Measurements from ENCODE around the gene ACBD6.

ACBD6 gene

DNA sequence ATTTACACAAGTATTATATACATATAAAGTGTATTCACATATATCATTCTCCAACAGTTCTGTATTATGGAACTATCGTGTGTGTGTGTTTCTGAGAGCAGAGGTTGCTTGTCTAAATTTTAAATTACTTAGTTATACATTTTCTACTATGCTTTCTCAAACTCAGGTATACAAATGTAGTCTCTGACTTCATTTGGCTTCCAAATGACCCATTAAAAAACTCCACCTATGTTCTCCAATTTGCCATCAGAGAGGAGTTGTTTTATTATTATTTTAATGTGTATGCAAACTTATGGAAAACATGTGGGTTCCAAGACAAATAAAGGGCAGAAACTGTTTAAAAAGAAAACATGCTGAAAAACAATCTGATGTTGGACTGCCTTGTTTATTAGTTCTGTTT is 131.8 kb downstream of the ACBD6 start:
- DNase-seq (ENCODE audit: low read depth in 2 of 2), result no peak

DNA sequence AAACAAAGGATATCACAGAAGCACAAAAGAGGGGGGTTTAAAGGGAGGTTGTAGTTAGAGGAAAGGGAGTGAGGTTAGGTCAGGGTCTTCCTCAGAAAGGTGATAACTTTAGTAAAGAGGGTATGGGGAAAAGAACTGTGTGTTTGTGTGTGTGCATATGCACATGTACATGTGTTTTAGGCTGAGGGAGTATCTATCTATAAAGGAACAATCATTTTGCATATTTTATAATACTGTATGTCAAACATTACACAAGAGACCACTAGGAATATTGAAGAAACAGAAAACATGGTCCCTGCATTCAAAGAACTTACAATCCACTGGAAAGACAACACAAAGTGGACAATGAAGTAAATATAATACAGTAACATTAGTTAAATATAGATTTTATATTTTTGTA is 132.2 kb downstream of the ACBD6 start:
- DNase-seq (ENCODE audit: low read depth in 2 of 2), result no peak

DNA sequence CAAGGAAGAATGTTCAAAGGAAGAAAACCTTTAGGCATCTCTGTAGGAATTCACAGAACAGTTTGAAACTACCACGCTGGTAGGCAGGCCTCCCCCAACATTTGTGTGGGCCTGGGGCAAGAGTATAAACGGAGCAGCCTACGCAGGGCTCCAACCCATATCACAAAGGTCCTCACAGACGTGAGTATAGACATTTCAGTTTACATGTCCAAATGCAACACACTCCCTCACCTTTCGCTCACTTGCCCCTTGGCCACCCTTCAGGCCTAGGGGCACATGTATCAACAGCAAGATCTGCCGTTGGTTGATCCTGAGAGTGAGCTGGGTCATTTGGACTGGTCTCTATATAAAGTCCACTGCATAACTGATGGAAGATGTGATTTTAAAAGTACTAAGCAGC is 133.3 kb downstream of the ACBD6 start:
- DNase-seq (ENCODE audit: low read depth in 2 of 2), result no peak

DNA sequence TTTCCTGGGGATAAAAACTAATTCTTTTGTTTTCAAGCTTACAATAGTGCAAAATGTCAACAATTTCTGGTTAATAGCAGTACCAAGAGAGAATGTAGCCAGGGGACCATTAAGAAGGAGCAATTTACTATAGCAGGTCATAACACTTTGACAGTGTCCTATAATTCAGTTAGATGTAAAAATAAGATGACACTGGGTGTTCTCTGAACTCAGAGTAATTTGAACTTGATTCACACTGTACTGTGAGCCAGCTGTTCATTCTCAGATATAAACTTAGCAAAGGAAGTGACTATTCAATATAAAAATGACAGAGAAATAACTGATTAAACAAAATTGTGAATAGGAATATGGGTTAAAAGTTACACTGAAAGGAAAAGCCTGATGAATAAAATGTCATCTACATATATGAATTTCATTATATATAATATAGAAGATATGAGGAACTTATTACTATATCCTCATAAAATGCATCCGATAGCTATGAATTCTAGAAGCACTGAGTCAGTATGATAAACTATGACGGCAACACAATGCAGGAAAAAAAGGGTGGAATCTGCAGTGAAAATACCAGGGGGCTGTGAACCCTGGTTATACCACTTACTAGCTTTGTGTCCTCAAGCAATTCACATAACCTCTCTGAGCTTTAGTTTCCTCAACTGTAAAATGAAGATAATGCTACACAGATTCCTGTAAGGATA is 135.9 kb downstream of the ACBD6 start:
- DNase-seq (ENCODE audit: low read depth in 2 of 2), result no peak

DNA sequence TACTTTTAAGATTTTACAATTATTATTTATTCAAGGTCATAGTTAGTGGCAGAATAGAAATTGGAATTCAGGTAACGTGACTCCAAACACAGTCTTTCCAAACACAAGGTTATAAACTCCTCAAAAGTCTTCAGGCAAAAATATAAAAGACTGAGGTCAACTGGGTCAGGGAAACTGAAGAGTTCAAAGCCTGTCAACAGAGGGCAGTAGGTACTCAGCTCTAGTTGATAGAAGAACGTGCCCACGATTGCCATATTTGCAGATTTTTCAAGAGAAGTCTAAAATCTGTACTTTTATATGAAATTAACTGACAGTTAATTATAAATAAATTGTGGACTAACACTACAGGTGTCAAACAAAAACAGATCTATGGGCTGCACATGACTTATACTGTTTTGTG is 137.3 kb downstream of the ACBD6 start:
- no peak for DNase-seq (ENCODE audit: low read depth in 2 of 2)

DNA sequence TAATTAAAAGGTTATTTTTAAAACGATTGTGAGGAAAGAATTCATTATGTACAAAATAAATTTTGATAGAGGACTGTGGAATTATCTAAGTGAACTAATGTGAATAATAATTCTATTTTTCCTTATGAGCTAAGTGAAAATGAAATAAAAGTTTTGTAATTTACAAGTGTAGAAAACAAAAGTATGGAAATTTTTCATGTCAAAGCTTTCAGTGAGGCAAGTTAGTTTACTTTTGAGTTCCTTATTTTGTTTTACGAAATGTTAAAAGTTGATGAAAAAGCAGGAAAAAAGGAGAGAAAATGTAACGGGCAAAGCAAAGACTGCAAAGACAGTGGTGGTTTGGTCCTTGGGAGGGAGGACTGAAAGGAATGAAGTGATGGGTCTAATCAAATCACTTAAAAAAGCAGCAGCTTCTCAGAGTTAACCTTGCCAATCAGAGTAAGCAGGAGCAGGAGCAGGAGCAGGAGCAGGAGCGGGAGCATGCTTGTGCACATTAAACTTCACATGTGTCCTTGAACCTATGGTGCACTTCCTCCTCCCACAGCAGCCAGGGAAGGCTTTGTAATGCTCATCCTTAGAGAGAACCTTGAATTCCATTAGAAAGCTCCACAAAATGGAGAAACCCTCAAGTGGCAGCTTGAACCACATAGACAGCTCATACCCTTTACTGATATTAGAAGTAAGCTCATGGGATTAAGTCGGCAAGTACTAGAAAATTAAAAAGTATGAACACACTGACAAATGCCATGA is 139.0 kb downstream of the ACBD6 start:
- no peak for DNase-seq (ENCODE audit: low read depth in 2 of 2)

DNA sequence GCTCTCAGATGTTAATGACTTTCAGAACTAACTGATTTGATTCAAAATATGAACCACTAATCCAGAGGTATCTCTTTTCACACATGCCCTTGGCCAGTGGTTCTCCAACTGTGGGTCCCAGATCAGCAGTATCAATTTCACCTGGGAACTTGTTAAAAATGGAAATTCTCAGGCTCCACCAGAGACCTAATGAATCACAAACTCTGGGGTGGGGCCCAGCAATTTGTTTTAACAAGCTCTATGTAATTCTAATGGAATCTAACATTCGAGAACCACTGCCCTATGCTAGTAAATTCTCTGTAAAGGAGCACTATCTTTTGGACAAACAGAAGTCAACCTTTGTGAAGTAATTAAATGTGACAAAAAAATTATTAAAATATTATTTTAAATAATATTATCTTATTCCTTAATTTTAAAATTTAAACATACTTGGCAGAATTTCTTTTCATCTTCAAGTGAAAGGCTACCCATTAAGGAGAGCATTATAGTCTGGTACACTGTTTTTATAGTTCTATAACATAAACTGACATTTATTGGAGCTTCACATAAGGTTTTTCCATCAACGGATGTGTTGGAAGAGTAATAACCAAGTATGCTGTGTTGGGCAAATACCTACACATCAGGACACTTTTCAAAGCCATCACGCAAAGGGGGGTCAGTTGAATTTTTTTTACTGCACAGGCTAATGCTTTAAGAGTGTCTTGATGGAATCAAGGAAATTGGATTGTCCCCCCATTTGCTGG is 141.9 kb downstream of the ACBD6 start:
- no peak for DNase-seq (ENCODE audit: low read depth in 2 of 2)

DNA sequence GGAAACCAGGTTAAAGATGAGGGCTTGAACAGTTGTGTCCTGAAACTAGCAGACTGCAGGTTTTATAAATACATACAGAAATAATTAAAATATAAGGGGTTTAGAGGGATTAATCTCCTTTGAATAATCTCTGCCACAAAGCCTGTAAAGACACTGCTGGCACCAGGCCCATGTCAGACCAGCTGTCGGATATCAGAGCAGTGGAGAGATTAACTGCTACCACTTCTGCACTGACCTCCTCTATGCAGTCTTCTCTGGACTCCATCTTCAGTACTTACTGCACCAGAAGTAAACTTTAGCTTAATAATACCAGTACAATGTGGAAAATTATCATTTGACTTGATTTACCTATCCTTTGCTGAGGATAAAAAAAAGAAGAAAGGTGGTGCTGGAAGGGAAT is 143.7 kb downstream of the ACBD6 start:
- DNase-seq (ENCODE audit: low read depth in 2 of 2), result no peak

DNA sequence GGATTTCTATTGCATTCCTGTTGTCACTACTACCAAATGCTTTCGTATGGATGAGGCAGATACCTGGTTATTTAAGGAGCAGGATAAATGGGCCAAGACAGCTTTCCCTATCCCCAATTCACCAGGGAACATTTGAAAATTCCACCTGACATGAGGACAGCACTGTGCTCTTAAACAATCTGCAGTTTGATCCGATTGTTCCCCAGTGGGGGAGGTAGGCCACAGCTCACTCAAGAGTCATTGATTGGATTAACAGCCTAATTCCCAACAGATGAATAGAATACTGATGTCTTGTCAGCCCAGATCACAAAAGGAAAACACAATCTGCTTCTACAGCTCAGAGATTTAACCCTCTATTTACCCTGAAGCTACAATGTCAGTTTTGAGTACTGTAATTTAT is 148.4 kb downstream of the ACBD6 start:
- no peak for DNase-seq (ENCODE audit: low read depth in 2 of 2)

DNA sequence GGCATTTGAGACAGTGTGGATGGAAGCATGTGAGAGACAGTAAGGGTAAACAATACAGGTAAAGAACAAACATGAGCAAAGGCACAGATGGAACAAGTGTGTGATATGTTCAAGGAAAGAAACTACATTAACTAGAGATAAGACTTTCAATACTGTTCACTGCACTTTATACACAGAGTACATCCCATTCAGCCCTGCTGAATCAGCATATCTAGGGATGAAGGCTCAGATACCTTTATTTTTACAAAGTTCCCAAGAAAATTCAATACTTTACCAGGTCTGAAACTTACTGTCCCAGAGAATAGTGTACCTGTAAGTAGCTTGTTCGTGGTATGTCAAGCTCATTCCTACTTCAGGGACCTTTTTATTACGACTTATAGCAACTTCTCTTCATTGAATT is 149.8 kb downstream of the ACBD6 start:
- no peak for DNase-seq (ENCODE audit: low read depth in 2 of 2)

DNA sequence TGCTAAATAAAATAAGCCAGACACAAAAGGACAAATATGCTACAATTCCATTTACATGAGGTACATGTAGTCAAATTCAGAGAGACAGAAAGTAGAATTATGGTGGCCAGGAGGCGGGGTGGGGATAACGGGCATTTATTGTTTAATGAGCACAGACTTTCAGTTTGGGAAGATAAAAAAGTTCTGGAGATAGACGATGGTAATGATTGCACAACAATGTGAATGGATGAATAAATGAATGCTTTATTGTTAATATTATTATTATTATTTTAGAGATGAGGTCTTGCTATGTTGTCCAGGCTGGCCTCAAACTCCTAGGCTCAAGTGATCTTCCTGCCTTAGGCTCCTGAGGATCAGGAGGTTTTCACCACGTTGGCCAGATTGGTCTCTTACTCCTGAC is 150.4 kb downstream of the ACBD6 start:
- DNase-seq (ENCODE audit: low read depth in 2 of 2), result no peak

DNA sequence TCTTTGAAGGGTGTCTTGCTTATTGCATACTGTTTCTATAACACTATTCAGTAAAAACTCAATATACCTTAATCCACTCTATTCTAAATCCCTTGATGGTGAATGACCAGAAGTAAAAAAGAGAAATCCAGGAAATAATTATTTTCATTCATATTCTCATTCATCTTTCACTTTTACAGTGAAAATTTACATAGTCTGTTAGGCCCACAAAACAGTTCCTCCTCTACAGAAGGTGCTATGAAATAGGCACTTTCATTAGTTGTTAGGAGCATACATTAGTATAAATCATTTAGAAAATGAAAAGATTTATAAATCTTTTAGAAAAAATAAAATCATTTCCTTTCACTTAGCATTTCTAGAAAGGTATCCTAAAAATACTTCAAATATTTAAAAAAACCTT is 157.2 kb downstream of the ACBD6 start:
- no peak for DNase-seq (ENCODE audit: low read depth in 2 of 2)

DNA sequence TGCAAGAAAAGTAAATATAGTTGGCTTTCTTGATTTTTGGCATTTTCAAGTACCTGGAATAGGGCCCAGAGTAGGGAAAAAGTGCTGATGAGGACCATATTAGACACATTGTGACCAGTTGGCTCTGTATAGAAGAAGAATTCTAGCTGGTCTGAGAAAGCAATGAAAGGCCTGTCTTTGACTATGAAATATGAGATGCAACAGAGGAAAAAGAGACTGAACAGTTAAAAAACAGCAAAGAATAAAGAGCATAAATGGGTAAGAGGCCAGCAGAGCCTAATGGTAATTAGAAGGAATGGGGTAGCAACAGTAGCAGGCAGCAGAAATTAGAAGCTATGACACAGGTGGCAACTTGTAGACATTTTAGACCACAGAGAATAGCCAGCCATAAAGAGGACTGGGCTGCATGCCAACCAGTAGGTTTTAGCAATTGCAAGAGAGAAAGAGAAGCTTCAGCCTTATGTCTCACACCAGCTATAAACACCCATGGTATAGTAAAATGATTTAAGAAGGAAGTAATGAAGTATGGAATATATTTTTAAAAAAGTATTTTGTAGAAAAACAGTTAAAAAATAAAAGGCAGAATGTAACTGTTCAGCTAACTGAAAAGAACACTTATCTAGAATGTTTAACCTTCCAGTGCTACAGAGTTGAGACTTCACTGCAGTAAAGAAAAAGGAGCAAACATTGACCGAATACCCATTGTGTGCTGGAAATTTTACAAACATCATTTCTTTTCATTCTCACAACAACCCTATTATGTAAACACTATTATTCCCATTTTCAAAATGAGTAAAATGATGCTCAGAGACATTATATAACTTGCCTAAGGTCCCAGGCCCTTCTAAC is 158.2 kb downstream of the ACBD6 start:
- DNase-seq (ENCODE audit: low read depth in 2 of 2), result no peak

DNA sequence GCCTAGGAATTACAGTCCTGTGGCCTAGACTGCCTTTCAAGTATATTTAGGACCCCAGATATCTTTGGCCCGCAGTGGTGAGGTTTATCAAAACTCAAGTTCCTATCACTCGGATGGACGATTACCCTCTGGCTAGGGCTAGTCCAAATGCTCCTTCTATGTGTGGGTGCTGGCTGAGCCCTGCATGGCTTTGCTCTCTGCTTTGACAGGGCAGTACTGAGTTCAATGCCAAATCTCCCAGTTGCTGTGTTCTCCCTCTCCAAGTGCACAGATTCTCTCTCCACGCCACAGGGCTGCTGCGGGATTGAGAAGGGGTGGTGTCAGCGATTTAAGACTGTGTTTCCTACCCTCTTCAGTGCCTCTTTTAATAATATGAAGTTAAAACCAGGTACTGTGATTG is 175.3 kb downstream of the ACBD6 start:
- DNase-seq (ENCODE audit: low read depth in 2 of 2), result no peak

DNA sequence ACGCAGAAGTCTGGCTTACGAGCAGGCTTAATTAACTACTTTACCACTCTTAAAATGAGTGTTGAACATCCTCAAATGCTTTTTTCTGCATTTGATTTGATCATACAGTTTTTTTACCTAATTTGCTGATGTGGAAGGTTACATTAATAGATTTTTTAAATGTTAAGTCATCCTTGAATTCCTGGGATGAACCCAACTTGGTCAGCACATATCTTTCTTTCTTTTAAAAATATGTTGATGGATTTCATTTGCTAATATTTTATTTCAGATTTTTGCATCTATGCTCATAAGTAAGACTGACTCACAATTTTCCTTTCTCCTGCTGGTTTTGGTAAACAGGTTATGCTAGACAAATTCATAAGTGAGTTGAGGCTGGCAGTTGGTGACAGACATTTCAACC is 189.5 kb downstream of the ACBD6 start:
- no peak for DNase-seq (ENCODE audit: low read depth in 2 of 2)

DNA sequence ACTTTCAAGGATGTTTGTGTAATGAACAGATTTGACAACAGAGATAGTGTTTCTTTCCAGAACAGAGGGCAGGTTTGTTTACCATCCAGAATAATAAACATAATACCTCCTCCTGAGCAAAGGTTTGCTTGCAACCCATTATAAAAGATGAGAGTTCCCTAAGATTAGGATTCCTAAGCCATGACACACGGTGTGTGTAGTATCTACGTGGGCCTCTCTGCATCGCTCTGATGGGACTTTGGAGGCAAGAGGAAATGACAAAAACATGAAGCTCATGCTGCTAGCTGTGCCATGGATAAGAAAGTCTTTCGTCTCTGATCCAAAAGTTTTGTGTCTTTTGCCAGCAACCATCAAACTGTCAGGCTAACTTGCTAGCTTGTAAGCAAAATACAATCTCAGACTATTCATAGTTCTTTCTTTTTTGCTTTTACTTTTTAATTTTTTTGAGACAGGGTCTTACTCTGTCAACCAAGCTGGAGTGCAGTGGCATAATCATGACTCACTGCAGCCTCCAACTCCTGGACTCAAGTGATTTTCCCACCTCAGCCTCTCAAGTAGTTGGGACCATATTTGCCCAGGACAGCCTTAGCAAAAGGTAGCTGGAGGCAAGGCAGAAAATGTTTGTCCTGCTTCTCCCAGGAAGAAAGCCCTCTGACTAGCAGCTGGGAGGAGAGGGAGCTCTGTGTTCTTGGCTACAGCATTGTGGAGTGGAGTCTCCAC is 191.2 kb downstream of the ACBD6 start:
- DNase-seq (ENCODE audit: low read depth in 2 of 2), result no peak

DNA sequence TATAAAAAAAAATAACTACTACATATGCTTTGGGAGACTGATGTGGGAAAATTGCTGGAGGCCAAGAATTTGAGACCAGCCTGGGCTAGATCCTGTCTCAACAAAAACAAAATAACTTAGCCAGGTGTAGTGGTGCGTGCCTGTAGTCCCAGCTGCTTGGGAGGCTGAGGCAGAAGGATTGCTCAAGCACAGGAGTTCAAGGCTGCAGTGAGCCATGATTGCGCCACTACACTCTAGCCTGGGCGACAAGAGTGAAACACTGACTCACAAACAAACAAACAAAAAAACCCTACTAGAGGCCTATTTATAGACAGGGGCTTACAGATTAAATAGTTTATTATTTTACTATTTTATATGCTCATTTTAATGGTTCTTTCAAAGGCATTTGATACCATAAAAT is 192.3 kb downstream of the ACBD6 start:
- DNase-seq (ENCODE audit: low read depth in 2 of 2), result no peak

DNA sequence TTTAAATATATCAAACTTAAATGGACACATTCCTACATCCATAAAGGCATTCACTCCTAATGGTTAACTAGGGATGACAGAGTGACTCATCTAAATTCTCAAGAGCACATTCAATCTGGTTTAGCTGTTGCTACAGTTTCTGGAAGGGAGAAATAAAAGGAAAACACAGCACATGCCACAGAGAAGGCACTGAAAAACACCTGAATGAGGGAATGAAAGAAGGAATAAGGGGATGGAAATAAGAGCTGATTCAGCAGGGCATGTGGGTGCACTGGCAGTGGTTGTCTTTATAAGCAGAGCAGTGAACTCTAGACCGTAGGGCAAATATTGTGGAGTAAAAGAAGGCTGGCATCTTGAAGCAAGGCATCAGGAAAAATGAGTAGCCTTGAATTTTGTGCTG is 193.0 kb downstream of the ACBD6 start:
- no peak for DNase-seq (ENCODE audit: low read depth in 2 of 2)

DNA sequence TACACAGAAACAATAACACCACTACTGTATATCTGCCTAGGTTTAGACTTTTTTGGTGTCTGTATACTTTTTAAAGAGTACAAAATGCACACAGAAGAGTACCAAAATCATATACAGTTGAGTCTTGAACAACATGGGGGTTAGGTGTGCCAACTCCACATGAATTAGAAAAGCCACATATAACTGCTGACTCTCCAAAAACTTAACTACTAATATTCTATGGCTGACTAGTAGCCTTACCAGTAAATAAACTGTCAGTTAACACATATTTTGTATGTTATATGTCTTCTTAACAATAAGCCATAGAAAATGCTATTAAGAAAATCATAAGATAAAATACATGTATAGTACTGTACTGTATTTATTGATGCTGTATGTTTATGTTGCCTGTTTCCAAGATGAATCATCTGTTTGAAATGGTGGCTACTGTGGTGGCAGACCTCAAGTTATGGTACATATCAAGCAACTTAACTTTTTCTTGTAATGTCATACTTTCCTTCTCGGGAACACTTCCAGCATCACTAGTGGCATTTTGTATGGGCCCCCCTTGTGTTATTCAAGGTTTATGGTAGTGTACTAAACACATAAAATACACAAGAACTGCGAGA is 201.1 kb downstream of the ACBD6 start:
- no peak for DNase-seq (ENCODE audit: low read depth in 2 of 2)

DNA sequence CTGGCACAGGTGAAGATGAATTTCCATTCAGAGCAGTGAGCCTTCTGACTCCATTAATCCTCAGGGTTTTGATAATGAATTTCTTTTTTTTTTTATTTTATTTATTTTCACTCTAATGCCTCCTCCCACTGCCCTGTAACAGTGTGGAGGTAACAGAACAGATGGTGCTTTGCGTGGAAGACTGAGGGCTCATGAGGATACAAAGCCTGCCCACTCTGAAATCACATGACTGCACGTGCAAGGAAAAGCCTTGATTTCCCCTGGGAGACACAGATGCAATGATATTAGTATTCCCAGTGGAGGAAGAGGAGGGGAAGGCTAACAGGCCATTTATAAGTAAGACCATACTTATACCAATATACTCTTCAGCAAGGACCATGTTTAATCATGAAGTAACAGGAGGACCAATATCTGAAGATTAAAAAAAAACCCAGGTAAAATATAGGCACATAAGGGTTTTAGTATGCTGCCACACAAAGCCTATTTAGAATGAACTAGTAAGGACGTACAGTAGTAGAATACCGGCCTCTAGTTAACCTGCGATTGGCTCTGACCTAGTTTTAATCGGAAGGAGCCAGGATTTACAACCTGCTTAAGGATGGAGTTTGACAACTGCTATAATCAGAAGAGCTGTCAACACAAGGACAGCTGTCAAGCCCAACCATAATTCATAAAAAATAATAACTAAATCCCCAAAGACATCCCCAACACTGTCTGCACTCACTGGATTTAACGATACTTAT is 202.7 kb downstream of the ACBD6 start:
- DNase-seq (ENCODE audit: low read depth in 2 of 2), result no peak

Measured in stimulated activated CD4-positive, alpha-beta T cell treated with anti-CD3 and anti-CD28 coated beads, Interleukin-12 subunit alpha, Interleukin-12 subunit beta, amount 100 ng/mL, for 24 hours (primary cell).